GM19240 (cell line): Measurements from ENCODE around the gene MDC1.

ENCODE experiments used
- DNase-seq: peaks from one replicate; pipeline ENCODE4 v3.0.0; 2011; ENCODE audit warnings: low spot score; ENCODE audit not compliant: insufficient read length

MDC1 gene

DNA sequence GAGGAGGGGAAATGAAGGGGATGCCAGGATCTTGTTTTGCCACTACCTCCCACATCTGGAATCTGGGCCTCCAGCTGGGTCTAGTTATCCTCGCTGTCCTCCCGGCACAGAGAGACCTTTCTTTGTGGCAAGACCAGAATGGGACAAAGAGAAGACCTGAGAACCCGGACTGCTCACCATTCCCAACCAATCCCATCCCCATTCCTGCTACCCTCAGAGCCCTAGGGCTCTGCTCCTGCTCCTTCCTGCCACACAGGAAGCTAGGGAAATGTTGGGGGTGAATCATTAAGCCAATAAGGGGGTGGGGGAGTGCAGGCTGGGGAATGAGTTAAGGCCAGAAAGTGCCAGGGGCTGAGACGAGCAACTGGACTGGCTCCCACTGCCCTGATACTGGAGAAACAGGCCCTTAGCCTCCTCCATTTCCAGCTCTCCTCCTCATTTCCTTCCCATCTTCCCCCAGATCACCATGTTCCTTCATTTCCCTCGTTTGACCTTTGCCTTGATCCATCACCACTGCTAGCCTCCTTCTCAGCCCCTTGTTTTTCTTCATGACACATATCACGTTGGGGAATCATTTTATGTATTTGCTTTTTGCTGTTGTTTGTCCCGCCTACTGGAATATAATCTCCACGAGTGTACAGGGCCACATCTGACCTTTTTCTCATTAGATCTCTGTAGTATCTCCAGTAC, 31.9 kb upstream of the MDC1 start:
- no peak for DNase-seq

GRCh38 chr6:30747902-30748769, 31.1 kb upstream of the MDC1 start:
- DNase-seq, result no peak

DNA sequence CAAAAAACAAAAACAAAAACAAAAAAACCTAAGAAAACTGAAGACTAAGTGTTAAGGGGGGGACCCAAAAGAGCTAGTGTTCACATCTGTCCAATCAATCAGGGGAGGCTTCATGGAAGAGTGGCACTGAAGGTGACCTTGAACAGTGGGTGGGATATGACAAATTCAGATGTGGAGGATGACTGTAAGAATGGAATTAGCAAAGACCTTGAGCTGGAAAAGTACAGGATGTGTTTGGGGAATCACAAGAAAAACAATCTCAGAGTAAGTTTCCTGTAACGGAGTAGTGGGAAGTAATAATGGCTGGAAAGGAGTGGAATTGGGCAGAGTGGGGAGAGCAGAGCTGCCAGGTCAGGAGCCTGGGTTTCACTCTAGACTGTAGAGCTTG, 30.2 kb upstream of the MDC1 start:
- DNase-seq, result no peak

DNA sequence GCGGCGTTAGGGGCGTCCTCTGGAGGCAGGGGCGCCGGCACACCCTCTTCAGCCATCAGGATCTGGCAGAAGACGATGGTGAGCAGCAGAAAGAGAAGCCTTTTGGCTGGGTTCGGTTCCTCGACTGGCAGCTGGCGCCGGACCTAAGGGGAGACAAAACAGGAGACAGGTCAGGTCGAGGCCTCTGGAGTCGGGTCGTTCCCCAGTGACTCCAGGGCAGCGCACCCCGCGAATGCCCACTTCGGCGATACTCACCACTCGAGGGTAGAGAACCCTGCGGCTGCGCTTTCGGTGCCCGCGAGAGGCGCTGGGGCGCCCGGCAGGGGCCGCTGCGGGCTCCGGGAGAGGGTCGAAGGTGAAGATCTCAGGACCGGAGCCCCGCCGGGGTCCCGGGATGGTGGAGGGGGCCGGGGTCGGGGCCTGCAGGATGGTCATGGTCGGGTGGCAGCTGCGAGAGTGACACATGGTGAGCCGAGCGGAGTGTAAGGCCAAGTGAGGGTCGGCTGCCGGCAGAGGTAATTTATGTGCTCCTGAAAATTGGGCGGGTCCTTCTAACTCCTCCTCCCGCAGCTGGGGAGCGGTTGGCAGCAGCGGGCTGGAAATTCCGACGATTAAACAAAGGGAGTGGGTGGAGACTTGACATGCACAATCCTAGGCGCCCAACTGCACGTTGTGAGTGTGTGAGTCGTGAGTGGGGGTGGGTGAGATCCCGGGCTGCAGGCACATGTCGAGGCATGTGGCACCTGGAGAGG, 27.1 kb upstream of the MDC1 start, which contains the start of gene IER3:
TSS of gene IER3 (minus strand) at position 494 of the 752 bp plus-strand sequence. CDS start at position 465, 29 bp downstream.
- no peak for DNase-seq

- DNase-seq, result no peak
Observed at GRCh38 chr6:30743099-30744053, 26.3 kb upstream of the MDC1 start.

DNA sequence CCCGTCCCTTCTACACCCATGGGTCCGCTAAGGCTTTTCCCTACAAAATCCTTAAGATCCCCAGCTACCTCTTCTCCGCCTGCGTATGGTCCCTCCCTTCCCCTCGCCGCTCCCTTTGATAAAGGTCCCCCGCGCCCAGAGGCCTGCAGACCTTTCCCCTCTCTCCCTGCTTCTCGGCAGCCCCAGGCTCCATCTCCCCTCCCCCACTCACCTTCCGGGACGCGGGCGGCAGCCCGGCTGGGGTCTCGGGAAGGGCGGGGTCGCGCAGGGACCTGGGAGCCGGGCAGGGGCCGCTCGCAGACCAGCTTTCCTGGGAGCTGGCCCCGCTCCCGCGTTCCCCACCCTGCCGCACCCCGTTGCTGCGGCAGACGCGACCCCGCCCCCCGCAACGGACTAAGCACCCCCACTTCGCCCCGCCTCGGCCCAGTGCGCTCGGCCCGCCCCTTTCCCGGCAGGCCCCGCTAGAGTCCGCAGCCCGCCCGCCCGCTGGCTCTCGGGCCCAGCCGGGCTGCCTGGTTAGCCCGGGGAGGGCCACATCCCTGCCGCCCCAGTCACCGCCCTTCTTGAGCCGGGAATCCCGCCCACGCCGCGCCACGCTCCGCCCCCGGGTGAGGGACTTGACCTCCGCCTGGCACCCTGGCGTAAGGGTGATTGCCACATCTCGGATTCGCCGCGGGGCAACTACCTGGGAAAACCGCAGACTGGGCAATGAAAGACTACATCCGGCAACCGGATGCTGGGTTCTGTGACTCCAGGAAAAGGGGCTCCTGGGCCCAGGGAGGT, 25.4 kb upstream of the MDC1 start, which contains the start of gene FLOT1:
TSS of gene FLOT1 (minus strand) at position 372 of the 783 bp plus-strand sequence. CDS start 498 bp downstream, outside the sequence.
- peak; percentile 85 for DNase-seq

GRCh38 chr6:30741789-30742315, 24.8 kb upstream of the MDC1 start:
- DNase-seq, result no peak

DNA sequence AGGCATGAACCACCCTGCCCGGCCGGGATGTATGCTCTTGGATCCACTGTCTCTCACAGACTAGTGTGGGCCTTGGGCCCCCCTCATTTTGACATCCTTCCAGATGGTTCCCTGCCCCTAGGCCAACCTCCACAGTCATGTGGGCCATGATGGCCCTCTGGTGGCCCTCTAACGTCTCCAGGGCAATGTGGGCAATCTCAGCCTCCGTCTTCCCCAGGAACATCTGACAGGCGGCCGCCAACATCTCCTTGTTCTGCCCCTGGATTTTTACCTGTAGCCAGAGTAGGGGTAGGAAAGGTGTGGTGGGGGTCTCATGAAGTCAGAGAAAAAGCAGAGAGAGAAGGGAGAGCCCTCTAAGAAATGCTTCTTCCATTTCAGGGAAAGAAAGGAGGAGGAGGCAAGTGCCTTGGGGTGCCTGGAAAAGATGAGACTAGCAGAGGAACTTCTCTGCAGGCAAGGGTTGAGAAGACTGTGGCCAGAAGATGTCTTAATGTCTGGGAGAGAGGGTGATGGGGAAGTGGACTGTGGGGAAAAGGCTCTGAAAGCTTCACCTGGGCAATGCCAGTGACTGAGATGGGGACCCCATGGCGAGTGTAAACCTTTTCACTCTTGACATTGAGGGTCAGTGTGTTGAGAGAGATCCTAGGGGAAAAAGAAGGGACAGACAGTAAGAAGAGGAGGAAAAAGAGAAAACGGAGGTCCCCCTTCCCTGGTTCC, 24.1 kb upstream of the MDC1 start:
- DNase-seq, result no peak

DNA sequence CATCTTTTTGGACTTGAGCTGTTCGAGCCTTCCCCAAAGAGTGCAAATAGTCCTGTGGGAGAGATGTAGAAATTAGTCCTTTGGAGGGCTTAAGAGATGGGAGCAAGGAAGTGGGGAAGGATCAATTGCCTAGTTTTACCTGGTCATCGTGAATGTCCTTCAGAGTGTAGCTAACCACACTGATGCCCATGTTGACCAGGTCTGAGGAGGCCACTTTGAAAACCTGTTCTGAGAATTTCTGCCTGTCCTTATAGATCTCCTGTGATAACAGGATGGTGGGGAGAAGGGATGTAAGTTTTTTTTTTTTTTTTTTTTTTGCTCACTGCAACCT, 23.4 kb upstream of the MDC1 start:
- no peak for DNase-seq

GRCh38 chr6:30738532-30738931, 21.5 kb upstream of the MDC1 start:
- DNase-seq, result no peak

DNA sequence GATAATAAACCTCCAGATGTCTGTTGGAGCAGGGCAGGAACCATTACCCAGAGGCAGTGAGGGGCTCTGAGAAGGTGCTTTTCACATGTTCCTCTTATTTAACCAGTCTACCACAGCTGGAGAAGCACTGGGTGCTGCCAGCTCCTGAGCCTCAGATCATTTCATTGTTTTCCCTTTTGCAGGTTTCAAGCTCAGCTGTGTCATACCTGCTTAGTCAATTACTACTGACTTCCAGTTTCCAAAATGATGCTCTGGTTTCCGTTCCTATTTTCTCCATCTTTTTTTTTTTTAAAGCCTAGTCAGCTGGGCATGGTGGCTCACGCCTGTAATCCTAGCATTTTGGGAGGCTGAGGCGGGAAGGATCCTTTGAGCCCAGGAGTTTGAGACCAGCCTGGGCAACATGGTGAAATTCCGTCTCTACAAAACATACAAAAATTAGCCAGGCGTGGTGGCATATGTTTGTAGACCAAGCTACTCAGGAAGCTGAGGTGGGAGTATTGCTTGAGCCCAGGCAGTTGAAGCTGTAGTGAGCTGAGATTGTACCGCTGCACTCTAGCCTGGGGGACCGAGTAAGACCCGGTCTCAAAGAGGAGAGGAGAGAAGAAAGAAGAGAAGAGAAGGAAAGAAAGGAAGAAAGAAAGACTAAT, 18.7 kb upstream of the MDC1 start:
- DNase-seq, result no peak

DNA sequence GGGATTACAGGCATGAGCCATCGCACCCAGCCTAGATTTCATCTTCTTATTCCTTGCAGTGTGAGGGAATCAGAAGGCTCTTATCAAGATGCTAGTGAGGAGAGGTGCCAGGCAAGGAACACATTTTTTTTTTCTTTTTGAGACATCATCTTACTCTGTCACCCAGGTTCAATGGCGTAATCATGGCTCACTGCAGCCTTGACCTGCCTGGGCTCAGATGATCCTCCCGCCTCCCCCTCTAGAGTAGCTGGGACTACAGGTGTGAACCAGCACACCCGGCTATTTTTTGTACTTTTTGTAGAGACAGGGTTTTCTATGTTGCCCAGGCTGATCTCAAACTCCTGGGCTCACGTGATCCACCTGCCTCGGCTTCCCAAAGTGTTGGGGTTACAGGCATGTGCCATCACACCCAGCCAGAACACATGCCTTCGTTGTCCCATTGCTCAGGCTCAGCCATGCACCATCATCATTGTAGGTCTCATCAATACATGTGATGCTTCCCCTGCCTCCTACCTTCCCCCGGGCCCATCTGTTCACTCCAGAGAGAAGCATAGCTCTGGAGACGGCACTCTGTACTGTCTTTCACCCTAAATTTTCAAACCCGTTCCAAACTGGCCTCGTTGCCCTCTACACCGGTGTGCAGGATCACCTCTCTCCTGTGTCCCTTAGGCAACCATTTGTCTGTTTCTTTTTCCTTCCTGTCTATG, 15.3 kb upstream of the MDC1 start:
- DNase-seq, result no peak

DNA sequence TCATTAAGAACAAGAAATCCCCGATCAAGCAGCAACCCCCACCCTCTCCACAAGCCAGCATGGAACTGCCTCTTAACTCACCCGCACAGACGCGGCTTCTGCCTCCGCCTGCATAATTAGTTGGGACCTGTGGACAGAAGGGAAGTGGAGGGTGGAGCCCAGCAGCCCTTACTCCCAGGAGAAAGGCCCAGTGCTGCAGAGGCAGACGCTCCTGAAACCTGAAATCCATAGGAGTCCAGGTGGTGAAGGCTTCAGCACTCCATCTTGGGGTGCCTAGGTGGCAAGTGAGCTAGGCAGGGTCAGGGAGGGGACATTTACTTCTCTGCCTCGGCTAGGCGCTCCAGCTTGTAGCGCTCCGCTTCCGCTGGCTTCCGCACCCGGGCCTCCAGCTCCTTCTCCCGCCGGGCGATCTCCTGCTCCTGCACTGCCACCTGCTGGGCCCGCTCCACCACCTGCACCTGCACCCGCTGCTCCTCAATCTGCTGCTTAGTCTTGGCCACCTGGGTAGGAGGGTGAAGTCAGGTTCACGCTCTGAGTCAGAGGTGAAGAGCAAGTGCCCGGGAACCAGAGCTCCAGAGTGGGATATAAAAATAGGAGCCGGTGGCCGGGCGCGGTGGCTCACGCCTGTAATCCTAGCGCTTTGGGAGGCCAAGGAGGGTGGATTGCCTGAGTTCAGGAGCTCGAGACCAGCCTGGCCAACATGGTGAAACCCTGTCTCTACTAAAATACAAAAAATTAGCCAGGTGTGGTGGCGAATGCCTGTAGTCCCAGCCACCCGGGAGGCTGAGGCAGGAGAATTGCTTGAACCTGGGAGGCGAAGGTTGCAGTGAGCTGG, 13.7 kb upstream of the MDC1 start:
- DNase-seq, result peak; percentile 52

DNA sequence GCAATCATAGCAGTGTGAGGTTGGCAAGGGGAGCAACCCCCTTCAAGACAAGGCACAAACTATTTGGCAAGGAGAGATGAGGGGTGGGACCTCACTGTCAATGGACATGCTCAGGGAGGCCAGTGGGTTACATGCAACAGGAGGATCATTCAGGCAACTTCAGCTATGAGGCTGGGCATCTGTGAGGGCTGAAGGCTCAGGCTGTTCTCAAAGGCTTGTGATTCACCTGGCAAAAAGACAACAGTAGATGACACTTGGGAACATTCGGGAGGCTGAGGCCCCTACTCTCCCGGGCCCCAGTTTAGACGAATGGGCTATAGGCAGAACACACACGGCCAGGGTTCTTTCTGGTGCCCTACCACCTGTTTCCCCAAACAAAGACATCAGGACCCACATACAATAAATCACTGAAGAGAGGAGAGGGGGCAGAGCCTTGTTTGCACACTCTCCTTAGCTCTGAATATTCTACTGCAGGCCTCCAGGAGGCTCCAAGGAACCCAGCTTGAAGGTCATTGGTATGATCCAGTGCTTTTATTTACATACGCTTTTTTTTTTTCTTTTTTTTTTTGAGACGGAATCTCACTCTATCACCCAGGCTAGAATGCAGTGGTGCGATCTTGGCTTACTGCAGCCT, 11.0 kb upstream of the MDC1 start:
- DNase-seq, result no peak

GRCh38 chr6:30726506-30727413, 9.7 kb upstream of the MDC1 start:
- DNase-seq, result no peak
